GM19452 (cell line): ENCODE data around the gene PRR7.
"Not testable (repeated sequence)": the region's sequence is repeated elsewhere in the genome, so short reads cannot be mapped to it uniquely, and the experiment has no call there.

Experiments used
- ATAC-seq: cut with Tn5 transposase; IDR thresholded peaks from one replicate; pipeline ENCODE4 v1.9.1; 2021; ENCODE audit not compliant: unreplicated experiment

Gene PRR7

DNA sequence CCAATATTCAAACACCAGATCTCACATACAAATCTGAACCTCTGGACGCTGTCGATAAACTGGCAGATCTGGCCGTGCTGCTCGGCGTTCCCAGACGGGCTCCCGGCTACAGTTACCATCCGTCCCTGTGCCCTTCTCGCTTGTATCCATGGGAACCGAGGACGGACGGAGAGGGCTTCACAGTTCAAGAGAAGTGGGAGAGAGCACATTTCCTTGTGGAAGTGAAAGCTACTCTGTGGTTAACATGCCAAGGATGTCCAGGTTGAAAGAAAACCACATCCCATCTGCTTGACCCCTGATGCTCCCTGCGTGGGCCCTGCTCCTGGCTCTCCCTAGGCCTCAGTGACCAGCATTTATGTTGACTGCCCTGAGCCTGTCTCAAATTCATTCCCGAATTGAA is 33.2 kb downstream of the PRR7 start:
- ATAC-seq, result no peak

DNA sequence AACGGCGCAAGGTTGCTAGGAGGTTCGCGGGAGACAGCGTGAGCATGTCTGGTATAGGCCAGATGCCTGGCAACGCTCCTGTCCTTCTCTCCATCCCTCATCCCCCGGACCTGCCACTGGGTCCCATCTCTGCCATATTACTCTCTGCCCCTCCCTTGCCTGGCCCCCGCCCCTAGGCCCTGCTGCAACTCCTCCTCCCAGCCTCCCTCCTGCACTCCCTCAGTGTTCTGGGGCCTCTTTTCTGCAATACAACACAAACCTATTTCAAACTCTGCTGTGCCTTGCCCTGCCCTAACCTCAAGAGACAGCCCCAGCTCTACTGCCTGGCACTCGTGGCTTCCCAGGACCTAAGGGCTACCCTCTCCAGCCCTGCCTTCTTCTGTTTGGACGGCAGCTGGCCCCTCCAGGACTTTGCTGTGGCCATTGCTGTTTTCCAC is 35.8 kb downstream of the PRR7 start:
- no peak for ATAC-seq

DNA sequence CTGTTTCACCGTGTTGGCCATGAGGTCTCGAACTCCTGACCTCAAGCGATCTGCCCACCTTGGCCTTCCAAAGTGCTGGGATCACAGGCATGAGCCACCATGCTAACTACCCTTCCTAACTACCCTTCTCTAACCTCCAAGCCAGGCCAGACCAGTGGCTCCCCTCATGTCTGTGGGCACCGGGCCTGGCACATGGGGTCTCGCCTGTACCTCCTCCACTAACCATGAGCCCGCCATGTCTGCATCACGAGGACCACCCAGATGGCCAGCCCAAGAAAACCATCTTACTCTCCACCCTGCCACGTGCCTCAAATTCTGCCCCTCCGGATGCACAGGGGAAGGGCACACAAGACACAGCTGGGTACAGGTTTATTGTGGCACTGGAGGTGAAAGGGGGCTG is 36.4 kb downstream of the PRR7 start:
- ATAC-seq, result no peak

DNA sequence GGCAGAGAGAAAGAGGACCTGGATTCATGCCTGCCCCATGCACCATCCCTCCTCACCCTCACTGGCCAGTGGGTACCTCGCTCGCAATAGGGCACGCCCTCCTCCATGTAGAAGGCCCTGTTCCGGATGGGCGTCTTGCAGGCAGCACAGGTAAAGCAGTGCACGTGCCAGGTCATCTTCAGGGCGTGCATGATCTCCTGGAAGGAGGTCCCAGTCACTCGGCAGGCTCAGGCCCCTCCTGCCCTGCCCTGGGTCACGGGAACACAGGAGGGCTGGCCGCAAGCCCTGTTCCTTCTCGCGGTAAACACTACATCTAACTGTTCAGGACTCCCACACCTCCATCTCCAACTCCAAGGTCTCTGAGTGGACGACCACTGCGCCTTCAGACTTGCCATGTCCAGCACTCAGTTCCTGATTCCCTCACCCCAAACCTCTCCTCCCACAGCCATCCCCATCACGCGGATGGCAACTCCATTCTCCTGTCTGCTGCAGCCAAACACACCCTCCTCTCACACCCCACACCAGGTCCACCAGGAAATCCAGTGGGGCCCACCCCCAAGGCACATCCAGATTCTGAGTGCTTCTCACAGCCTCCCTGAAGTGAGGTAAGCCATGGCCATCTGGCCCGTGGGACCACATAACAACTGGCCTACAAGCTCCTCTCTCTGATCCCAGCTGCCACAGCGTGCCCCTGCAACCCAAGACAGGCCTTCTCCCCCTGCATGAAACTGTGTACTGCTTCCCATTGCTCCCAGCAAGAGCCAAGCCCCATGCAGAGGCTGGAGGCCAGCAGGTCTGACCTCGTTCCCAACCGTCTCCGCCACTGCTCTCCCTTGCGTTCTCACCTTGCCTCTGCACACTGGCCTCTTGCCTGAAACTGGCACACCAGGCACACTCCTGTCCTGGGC is 37.6 kb downstream of the PRR7 start:
- no peak for ATAC-seq

DNA sequence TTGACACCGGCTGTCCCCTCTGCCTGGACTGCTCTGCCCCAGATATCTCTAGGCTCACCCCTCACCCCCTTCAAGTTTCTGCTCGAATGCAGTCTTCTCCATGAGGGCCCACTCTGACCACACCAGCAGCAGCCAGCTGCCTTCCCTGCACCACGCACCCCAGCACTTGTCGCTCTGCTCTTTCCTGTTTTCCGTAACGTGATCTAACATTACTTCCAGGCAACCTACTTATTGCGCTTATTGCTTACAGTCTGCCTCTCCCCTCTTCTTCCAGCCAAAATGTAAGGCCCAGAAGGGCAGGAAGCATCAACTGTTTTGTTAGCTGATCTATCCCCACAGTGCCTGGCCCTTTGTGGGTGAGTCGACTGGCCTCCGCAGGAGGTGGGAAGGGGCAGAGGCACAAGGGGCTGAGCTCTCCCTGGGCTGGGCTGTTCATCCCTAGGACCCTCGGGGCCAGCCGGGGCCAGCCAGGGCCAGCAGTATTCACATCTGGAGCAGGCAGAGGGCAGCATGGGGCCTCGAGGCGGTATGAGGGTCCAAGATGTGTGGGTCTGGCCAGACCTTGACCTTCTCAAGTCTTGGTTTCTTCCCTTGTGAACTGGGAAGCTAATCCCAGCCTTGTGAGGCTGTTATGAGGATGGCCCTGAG is 38.4 kb downstream of the PRR7 start:
- no peak for ATAC-seq

DNA sequence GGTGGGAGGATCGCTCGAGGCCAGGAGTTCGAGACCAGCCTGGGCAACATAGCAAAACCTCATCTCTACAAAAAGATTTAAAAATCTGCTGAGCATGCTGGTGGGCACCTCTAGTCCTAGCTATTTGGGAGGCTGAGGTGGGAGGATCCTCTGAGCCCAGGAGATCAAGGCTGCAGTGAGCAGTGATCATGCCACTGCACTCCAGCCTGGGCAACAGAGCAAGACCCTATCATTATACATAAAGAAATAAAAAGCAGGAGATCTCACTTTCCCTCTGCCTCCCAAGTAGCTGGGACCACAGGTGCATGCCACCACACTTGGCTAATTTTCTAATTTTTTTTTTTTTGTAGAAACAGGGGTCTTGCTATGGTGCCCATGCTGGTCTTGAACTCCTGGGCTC is 39.1 kb downstream of the PRR7 start:
- ATAC-seq, result not testable (repeated sequence)

DNA sequence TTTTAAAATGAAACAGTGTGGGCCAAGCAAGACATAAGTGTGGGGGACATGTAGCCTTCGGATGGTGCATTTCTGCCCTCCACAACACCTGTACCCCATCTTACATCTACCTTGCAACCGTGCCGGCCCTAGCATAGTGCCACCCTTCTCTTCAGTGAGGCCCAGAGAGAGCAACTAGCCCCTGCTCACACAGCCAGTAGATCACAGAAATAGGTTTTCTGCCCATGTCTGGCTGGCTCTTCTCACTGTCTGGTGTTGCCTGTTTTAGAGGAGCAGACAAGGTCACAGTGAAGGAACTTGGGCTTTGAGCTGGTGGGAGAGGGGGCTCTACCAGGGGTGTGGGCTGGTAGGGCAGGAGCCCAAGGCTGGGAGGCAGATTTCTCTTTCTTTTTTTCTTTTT is 39.6 kb downstream of the PRR7 start:
- no peak for ATAC-seq

DNA sequence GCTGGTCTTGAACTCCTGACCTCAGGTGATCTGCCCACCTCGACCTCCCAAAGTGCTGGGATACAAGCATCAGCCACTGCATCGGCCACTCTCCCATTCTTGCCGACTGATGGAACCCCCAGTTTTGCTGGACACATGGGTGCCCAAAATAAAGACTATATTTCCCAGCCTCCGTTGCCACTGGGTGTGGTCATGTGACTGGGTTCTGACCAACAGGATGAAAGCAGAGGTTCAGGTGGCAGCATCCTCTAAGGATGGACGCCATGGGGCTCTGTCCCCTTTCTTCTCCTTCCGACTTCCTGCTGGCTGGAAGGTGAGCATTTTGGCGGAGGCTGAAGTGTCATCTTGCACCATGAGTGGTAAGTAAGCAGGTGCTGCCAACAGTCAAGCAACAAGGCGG is 40.5 kb downstream of the PRR7 start:
- no peak for ATAC-seq

DNA sequence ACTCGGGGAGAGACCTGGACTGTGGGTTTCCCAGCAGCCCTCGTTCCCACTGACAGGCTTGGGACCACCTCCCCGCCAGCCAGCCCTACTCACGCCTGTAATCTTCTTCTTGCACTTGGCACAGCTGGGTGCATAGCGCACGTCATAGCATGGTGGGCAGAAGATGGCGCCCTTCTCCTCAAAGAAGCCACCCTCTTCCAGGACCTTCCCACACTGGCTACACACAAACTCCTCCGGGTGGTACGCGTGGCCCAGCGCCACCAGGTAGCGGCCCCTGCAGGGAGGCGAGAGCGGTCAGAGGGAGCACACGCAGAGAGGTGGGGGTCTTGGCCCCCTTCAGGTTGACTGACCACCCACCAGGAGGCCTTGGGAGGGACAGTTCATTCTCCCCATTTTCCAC is 41.4 kb downstream of the PRR7 start:
- ATAC-seq, result no peak

DNA sequence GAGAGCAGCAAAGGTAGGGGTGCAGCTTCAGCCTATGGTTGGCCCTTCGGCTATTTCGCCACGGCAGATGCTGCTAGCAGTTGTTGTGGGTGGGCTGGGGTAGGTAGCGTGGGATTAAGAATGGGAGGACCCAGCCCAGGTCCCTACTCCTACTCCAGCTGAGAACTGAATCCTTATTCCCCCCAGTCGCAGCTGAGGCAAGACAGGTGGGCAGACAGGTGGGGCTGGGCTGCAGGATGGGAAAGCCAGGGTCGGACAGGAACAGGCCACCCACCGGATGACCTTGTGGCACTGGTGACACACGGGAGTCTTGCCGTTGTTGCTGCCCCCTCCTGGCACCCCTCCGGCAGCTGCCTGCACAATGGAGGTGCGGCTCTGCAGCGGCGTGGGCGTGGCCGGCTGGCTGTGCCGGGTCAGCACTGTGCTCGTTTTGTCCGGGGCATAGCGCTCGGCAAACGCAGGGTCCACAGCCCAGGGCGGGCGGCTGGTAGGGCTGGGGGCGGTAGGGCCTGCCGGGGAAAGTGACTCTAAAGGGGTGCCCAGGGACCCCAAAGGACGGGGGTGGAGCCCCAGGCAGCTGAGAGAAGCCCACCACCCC is 42.6 kb downstream of the PRR7 start:
- ATAC-seq, result no peak

DNA sequence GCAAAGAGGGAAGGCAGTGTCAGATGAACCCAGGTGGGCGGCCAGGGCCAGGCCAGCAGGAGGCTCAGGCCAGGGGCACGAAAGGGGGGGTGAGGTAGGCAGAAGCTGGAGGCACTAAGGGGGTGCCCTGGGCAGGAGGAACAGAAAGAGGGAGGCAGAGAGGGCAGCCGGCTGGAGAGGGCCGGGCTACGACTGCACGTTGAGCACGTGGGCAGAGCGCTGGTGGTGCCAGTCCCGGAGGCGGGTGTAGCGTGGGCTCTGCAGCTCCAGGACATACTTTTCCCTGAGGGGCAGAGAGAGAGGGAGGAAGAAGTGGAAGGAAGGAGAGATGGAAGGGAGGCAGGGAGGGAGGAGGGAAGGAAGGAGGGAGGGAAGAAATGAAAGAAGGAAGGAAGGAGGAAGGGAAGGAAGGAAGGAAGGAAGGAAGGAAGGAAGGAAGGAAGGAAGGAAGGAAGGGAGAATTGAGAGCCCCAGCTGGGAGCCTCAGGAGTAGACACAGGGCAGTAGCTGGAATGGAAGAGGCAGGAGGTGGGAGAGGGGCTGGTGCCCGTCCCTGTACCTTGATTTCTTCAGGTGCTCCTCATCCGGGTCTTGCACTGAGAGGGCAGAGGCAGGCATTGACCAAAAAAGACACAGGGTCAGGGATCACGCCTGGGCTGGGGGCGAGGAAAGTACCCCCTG is 43.8 kb downstream of the PRR7 start:
- no peak for ATAC-seq

DNA sequence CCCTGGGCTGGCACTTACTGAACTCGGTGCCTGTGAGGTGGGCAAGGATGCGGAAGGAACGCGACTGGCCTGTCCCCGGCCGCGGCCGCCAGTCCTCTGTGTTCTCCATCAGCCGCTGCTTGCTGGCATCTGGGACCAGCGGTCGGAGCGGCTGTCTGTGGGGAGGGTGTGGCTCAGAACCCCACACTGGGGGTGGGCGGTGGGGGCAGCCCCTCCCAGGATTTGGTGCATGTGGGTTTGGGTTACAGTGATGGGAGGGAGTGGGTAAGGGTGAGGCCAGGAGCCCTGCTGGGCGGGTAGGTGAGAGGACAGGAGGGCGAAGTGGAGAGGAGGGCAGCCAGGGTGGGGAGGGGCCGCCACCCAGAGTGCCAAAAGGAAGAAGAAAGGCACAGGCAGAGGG is 44.4 kb downstream of the PRR7 start:
- ATAC-seq, result no peak

DNA sequence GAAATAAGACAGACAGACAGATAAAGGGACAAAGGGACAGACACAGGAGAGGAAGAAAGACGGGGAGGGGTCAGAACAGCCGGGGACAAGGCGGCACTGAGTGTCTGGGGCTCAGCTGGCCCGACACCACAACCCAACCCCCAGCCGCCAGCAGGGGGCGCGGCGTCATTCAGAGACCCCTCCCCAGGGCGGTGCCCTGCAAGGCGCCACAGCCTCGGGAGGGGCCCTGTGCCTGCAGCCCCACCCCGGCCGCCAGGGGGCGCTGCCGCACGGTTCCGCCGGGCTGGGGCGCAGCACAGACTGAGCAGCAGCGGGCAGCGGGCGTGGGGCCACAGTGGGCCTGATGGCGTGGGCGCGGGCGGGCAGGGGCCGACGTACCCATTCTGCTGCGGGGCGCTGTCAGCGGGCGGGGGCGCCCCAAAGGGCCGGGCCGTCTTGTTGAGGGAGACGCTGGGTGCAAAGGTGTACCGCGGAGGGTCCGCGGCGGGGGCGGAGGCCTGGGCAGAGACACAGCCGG is 44.9 kb downstream of the PRR7 start:
- ATAC-seq, result no peak

DNA sequence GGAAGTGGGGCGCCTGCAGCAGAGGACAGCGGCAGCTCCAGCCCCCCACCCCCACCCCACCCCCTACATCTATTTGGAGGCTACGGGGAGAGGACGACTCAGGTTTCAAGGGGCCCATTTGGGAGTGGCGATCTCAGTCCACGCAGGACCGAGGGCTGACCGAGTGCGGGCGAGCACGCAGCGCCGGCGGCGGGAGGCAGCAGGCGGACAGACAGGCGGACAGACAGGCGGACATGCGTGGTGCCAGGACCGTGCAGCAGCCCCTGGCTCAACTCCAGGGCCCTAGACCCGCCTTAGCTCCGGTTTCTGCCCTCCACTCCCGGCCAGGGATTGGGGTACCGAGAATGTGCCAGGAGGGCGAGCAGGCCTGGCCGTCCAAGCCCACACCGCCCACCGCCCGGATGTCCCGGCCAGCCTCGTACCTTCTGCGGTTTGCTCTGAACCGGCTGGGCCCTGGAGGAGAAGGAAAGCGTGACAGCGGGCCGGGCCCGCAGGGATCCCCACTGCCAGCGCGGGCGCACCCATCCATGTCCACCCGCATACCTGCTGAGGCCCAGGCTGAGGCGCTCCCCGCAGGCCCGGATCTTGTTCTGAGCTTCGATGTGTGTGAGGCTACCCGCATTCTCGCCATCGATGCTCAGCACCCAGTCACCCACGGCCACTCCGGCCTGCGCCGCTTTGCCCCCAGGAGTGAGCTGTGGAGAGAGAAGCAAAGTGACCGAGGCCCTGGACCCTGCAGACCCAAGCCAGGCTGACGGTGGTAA is 45.6 kb downstream of the PRR7 start:
- no peak for ATAC-seq

DNA sequence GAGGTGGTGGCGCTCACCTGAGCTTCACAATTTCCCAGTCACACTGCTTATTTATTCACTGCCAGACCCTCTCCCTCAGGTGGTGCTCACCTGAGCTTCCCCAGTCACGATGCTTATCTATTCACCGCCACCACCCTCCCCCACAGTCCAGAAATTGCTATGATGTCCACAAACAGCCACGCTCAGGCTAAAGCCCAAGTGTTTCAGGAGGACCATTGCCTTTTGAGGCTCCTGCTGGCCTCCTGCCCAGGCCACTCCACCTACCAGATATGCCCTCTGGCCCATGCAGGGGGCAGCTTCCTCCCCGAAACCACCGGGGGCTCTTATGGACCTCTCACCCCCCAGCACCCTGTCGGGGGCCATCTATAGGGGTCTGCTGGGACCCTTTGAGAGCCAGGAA is 46.2 kb downstream of the PRR7 start:
- no peak for ATAC-seq

DNA sequence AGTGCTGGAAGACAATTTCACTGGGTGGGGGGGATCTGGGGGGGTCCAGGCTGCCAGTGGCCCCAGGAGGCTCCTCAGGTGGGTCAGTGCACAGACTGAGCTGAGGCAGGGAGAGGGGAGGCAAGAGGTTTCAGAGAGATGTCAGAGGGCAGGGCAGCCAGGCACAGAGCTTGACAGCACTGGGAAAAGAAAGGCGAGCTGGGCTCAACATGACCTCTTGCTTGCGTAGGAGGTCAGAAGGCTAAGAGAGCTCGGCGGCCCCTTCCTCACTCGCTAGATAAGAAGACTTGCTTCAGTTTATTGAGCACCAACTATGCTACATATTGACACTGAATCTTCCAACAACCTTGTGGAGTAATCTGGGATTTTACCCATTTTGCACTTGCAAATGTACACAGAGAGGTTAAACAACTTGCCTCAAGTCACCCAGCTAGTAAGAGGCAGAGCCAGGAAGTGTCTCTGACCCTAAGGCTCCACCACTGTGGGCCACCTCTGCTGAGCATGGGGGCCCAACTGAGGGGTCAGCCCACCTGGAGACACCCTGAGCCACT is 47.3 kb downstream of the PRR7 start:
- ATAC-seq, result no peak

DNA sequence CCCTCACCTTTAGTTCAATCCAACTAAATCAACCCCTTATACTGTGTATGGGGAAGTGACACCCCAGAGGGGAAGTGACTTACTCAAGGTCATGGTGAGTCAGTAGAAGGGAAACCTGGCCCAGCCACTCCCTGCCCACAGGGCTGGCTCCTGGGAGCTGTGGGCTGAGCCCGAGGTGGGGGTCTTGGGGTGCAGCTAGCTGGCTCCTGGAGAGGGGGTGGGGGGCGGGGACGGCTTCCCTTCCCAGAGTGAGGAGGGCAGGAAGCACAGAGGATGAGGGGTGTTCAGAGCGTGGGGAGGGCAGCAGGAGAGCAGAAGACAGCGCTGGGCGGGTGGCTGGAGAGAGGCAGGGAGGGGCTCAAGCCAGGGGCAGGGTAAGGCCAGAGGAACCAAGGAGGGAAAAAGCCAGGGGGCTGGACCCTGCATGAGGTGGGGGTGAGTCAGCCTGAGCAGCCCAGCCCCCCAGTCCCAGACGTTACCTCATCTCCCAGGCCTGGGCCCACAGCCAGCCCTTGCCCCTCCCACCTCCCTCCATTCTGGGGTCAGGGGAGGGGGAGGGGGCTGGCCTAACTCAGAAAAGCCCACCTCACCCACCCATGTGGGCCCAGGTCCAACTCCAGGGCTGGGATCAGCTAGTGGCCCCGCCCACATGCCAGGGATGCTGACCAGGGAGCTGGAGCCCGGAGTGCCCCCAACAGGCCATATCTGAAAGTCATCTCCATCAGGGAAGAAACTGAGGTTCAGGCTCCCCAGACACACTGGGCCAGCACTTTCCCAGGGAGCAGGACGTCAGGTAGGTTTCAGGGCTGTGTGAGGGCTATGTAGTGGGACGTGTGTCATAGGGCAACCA is 48.0 kb downstream of the PRR7 start:
- ATAC-seq, result no peak

DNA sequence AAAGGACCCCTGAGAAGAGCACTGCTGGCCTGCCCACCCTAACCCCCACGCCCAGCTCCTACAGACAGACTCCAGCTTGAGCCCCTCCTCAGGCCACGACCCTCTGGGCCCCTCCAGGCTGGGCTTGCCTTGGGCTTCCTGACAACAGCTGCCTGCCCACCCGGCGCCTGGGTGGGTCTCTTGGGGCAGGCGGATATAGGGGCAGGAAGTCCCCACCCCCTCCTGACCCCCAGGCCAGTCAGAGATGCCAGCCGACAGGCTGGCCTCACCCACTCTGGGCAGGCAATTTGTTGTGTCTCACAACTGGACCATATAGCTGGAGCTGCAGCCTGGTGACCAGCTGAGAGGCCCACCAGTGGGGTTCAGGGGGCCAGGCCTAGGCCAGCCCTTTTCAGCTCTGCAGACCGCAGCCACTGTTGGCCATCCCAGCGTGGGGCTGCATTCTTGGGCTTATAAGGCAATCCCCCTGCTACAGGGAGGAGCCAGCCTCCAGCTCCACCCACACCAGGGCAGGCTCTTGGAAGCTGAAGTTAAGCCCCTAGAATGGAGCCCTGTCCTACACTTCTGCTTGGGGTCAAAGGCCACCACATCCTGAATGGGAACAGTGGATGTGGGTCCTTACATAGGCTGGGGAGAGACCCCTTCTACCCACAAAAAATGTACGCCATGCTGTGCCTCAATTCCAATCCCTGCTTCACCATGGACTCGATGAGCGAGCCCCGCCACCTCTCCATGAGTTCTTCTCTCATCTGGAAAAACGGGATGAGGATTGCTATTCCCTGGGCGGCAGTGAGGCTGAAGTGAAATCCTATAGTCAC is 48.8 kb downstream of the PRR7 start:
- ATAC-seq, result no peak
